GM12878 (cell line): ENCODE measurements around the gene UBE2O.

Source experiments
- BRCA1 ChIP-seq: IDR thresholded peaks from 2 replicates; pipeline ENCODE4 v1.6.1; 2011; ENCODE audit warnings: low read depth, low read length, improper control_type of control experiment
- CTCF ChIP-seq, 3 experiments: IDR thresholded peaks in 2 of 3; conservative IDR thresholded peaks in 1 of 3; 2 replicates each; pipeline ENCODE4 v1.5.1; 2011; ENCODE audit warnings: low read depth in 3 of 3, low read length in 3 of 3, mild to moderate bottlenecking in 3 of 3, control low read depth in 2 of 3, moderate library complexity in 2 of 3, inconsistent platforms in 1 of 3, mixed read lengths in 1 of 3; ENCODE audit not compliant: control insufficient read depth in 2 of 3, insufficient read depth in 1 of 3; ENCODE audit errors: extremely low read depth in 1 of 3
- TAF1 ChIP-seq: IDR thresholded peaks from 2 replicates; pipeline ENCODE4 v1.6.1; 2011; ENCODE audit warnings: mild to moderate bottlenecking, low read depth, low read length, borderline replicate concordance

GRCh38 chr17:76453431-76453743 is 435 bp upstream of the UBE2O start:
- TF ChIP-seq CTCF (IDR thresholded peaks at IDR 0.05 in 2 of 3, conservative IDR thresholded peaks at IDR 0.05 in 1 of 3; ENCODE audit: control insufficient read depth in 2 of 3, extremely low read depth in 1 of 3, insufficient read depth in 1 of 3, low read depth in 3 of 3, low read length in 3 of 3), result no peak
- no peak for TF ChIP-seq BRCA1
- TF ChIP-seq TAF1, result no peak
